Keratinocyte (primary cell): ENCODE data around the gene CAPN1. TPM values are rescaled to one million over a fixed set of nuclear protein-coding genes. Genes with fewer than 3 reads are reported as not detected.

Experiments
- DNase-seq: peaks from one replicate; pipeline ENCODE4 v3.0.0-alpha.2; 2011; ENCODE audit warnings: low read depth, missing footprints, low spot score
- FAIRE-seq: peaks from 2 replicates; lab custom pipeline; 2011; peaks lifted over from hg19 to GRCh38; lab: Jason Lieb, UNC
- H2AFZ ChIP-seq: 2 replicates; pipeline ENCODE4 v1.6.0; 2012; ENCODE audit warnings: low read length, control low read depth, inconsistent platforms; ENCODE audit not compliant: control insufficient read depth
- H3K27ac ChIP-seq: 2 replicates; pipeline ENCODE4 v1.5.1; 2011; ENCODE audit warnings: low read length; ENCODE audit not compliant: control insufficient read depth, insufficient read depth
- H3K27me3 ChIP-seq: 3 replicates; pipeline ENCODE4 v1.6.0; 2011; ENCODE audit warnings: low read length; ENCODE audit not compliant: control insufficient read depth, insufficient read depth; ENCODE audit errors: extremely low read depth
- H3K36me3 ChIP-seq, 2 experiments: 2 replicates in 1 of 2; 3 replicates in 1 of 2; pipeline ENCODE4 v1.5.1; 2011; ENCODE audit warnings: low read length in 2 of 2, mild to moderate bottlenecking in 1 of 2; ENCODE audit not compliant: control insufficient read depth in 2 of 2, insufficient read depth in 2 of 2; ENCODE audit errors: extremely low read depth in 1 of 2
- H3K4me1 ChIP-seq: 3 replicates; pipeline ENCODE4 v1.5.1; 2011; ENCODE audit warnings: low read length; ENCODE audit not compliant: control insufficient read depth, insufficient read depth; ENCODE audit errors: extremely low read depth
- H3K4me2 ChIP-seq: 3 replicates; pipeline ENCODE4 v1.6.0; 2011; ENCODE audit warnings: low read depth, low read length; ENCODE audit not compliant: control insufficient read depth, insufficient read depth; ENCODE audit errors: extremely low read depth
- H3K4me3 ChIP-seq, 3 experiments: fragments of 200-600 bp in 1 of 3; sonication (generic) in 1 of 3; 2 replicates in 2 of 3; 3 replicates in 1 of 3; pipeline ENCODE4 v1.5.1; 2011 to 2016; ENCODE audit warnings: low read length in 3 of 3, mild to moderate bottlenecking in 3 of 3, control low read depth in 2 of 3, inconsistent platforms in 1 of 3, low read depth in 1 of 3, mixed read lengths in 1 of 3, mixed run types in 1 of 3, moderate library complexity in 1 of 3; ENCODE audit not compliant: control insufficient read depth in 2 of 3, insufficient read depth in 2 of 3; ENCODE audit errors: extremely low read depth in 1 of 3
- H3K79me2 ChIP-seq: 2 replicates; pipeline ENCODE4 v1.6.0; 2012; ENCODE audit warnings: low read length; ENCODE audit not compliant: control insufficient read depth, insufficient read depth
- H3K9ac ChIP-seq: 3 replicates; pipeline ENCODE4 v1.6.0; 2011; ENCODE audit warnings: low read length; ENCODE audit not compliant: control insufficient read depth, insufficient read depth; ENCODE audit errors: extremely low read depth
- H3K9me1 ChIP-seq: 3 replicates; pipeline ENCODE4 v1.6.0; 2011; ENCODE audit warnings: low read length; ENCODE audit not compliant: control insufficient read depth, insufficient read depth; ENCODE audit errors: extremely low read depth
- H3K9me3 ChIP-seq: 2 replicates; pipeline ENCODE4 v1.5.1; 2012; ENCODE audit warnings: low read depth, low read length; ENCODE audit not compliant: control insufficient read depth
- H4K20me1 ChIP-seq: 3 replicates; pipeline ENCODE4 v1.6.0; 2011; ENCODE audit warnings: low read length; ENCODE audit not compliant: control insufficient read depth, insufficient read depth; ENCODE audit errors: extremely low read depth
- CTCF ChIP-seq, 3 experiments: IDR thresholded peaks in 1 of 3; conservative IDR thresholded peaks in 1 of 3; optimal IDR thresholded peaks in 1 of 3; 2 replicates in 2 of 3; 3 replicates in 1 of 3; pipeline versions ENCODE3 to v1.5.1; 2011; ENCODE audit warnings: low read length in 3 of 3, mild to moderate bottlenecking in 3 of 3, moderate library complexity in 2 of 3, control low read depth in 1 of 3, inconsistent platforms in 1 of 3; ENCODE audit not compliant: insufficient read depth in 2 of 3; ENCODE audit errors: extremely low read depth in 1 of 3
- EZH2 ChIP-seq: IDR thresholded peaks from one replicate; pipeline ENCODE4 v1.6.1; 2012; ENCODE audit warnings: inconsistent platforms, mild to moderate bottlenecking, low read length, moderate library complexity
- dilution Hi-C: fragments of 300-500 bp; cut with MboI; formaldehyde crosslinking; loops from one replicate; pipeline ENCODE4 v1.7.0; 2020; ENCODE audit warnings: low sequenced_read_pairs; ENCODE audit not compliant: extremely low pct_ligation_motif_present
- polyA plus RNA-seq, 5 experiments: library from polyadenylated mRNA; depleted of rRNA in 3 of 5; stranded (reverse) in 3 of 5; stranded (forward) in 1 of 5; unstranded in 1 of 5; fragments of >200 nt; gene quantifications; 1 replicate in 1 of 5; 2 replicates in 3 of 5; 3 replicates in 1 of 5; pipeline versions ENCODE4 v1.2.1 to v1.2.3, GENCODE V29; 2011 to 2012; ENCODE audit warnings: missing spikeins in 2 of 5, low read depth in 1 of 5, low replicate concordance in 1 of 5

Gene CAPN1
- polyA plus RNA-seq, 1 donor (not counting 4 experiments of a cell fraction or from before 2014, with no cell fraction given): 250 TPM

- peaks cover 72% of the 10 kb centered on the region for H3K79me2 ChIP-seq
Observed at GRCh38 chr11:65183201-65183891, 1.6 kb downstream of the CAPN1 start.

GRCh38 chr11:65184146-65184545 is 2.4 kb downstream of the CAPN1 start:
- Histone ChIP-seq H3K27ac (peak overlapping the region; percentile 85), H3K4me3 (peak overlapping the region; percentile 78 to 83 (median 83)), H3K9ac (peak overlapping the region; percentile 91), H3K79me2 (peaks cover 79% of the 10 kb centered on the region), H3K9me3 (no peaks in the 10 kb centered on the region), H3K36me3 (peaks cover 33 to 45% of the 10 kb centered on the region in 2 experiments), H3K9me1 (no peaks in the 10 kb centered on the region), H3K4me2 (peak overlapping the region; percentile 82), H3K27me3 (no peaks in the 10 kb centered on the region), H2AFZ (no peak overlapping the region), H3K4me1 (peaks cover 24% of the 10 kb centered on the region), H4K20me1 (peaks cover 16% of the 10 kb centered on the region)
- dilution Hi-C loops: no loop called here
- FAIRE-seq (no peak), DNase-seq (no peak)
- TF ChIP-seq EZH2 (no peak), CTCF (optimal IDR thresholded peaks at IDR 0.05 in 1 of 3, IDR thresholded peaks at IDR 0.05 in 1 of 3, conservative IDR thresholded peaks at IDR 0.05 in 1 of 3; ENCODE audit: extremely low read depth in 1 of 3, insufficient read depth in 2 of 3, low read length in 3 of 3) (no peak)

More at GRCh38 chr11:65183201-65183891, 1.6 kb downstream of the CAPN1 start:
- TF ChIP-seq EZH2 (no peak), CTCF (optimal IDR thresholded peaks at IDR 0.05 in 1 of 3, IDR thresholded peaks at IDR 0.05 in 1 of 3, conservative IDR thresholded peaks at IDR 0.05 in 1 of 3; ENCODE audit: extremely low read depth in 1 of 3, insufficient read depth in 2 of 3, low read length in 3 of 3) (no peak)
- Histone ChIP-seq H3K27ac (peak overlapping the region; percentile 85), H3K9me3 (no peaks in the 10 kb centered on the region), H4K20me1 (peaks cover 16% of the 10 kb centered on the region), H2AFZ (no peak overlapping the region), H3K4me3 (peak overlapping the region; percentile 78 to 83 (median 83)), H3K9ac (peak overlapping the region; percentile 91), H3K9me1 (no peaks in the 10 kb centered on the region), H3K4me2 (peak overlapping the region; percentile 82), H3K36me3 (peaks cover 27 to 44% of the 10 kb centered on the region in 2 experiments), H3K4me1 (peaks cover 24% of the 10 kb centered on the region), H3K27me3 (no peaks in the 10 kb centered on the region)
- dilution Hi-C loops: no loop called here
- DNase-seq: peak; percentile 50
- peak; percentile 20 for FAIRE-seq
